ENCODE results near the gene PRPF8. TPM values are rescaled to one million over a fixed set of nuclear protein-coding genes. Genes with fewer than 3 reads are reported as not detected.
A peak's percentile ranks its signal among the peaks of the same experiment; 100 is the strongest.

The PRPF8 gene
- total RNA-seq, result 100 to 1,000 TPM; 138 to 390 (median 226) TPM

- peak within 1 kb of the TSS; percentile 59 to 95 (median 87) for H3K4me3 ChIP-seq
- peaks cover 0 to 40% (median 2%) of the 10 kb centered on the region in 3 donors for H3K36me3 ChIP-seq
- peak within 1 kb of the TSS; percentile 89 to 98 (median 95) for H3K27ac ChIP-seq
- peaks cover 0 to 23% (median 7%) of the 10 kb centered on the region in 4 donors for H3K4me1 ChIP-seq
- DNase-seq, result peak; percentile 97 to 99 (median 99)
- H3K9me3 ChIP-seq, result no peaks in the 10 kb centered on the region
- TF ChIP-seq POLR2A (IDR thresholded peaks at IDR 0.05) (peak; percentile 93), CTCF (IDR thresholded peaks at IDR 0.05) (peak in 1 of 6 experiments; percentile 27)
- H3K27me3 ChIP-seq, result no peaks in the 10 kb centered on the region
These were observed at the start of gene PRPF8 for GRCh38 chr17:1684378-1685189. Gene PRPF8, minus strand, starts transcription at chr17:1684867. Its CDS starts 296 bp downstream, at chr17:1684571.

- peak overlapping the region in 1 of 4 donors; percentile 55 for H3K27ac ChIP-seq
- H3K36me3 ChIP-seq, result peaks cover 0 to 52% (median 0%) of the 10 kb centered on the region in 3 donors
- no peak for TF ChIP-seq CTCF (IDR thresholded peaks at IDR 0.05)
- TF ChIP-seq POLR2A (IDR thresholded peaks at IDR 0.05), result no peak
- H3K4me3 ChIP-seq, result no peak overlapping the region
- no peaks in the 10 kb centered on the region for H3K27me3 ChIP-seq
- H3K9me3 ChIP-seq, result no peaks in the 10 kb centered on the region
- H3K4me1 ChIP-seq, result peaks cover 0 to 30% (median 3%) of the 10 kb centered on the region in 4 donors
- DNase-seq, result no peak
These were observed 49.1 kb upstream of the PRPF8 start for GRCh38 chr17:1733759-1734158.

GRCh38 chr17:1732833-1733321 lies 48.2 kb upstream of the PRPF8 start:
- DNase-seq, result peak in 1 of 3 donors; percentile 48
- Histone ChIP-seq H3K36me3 (peaks cover 0 to 58% (median 0%) of the 10 kb centered on the region in 3 donors), H3K27ac (peak overlapping the region in 1 of 4 donors; percentile 55), H3K4me1 (peaks cover 0 to 30% (median 5%) of the 10 kb centered on the region in 4 donors), H3K9me3 (no peaks in the 10 kb centered on the region), H3K27me3 (no peaks in the 10 kb centered on the region), H3K4me3 (no peak overlapping the region)
- no peak for TF ChIP-seq CTCF (IDR thresholded peaks at IDR 0.05)
- no peak for TF ChIP-seq POLR2A (IDR thresholded peaks at IDR 0.05)

- peaks cover 0 to 58% (median 0%) of the 10 kb centered on the region in 3 donors for H3K36me3 ChIP-seq
These were observed 47.7 kb upstream of the PRPF8 start for GRCh38 chr17:1732241-1732832.

GRCh38 chr17:1731194-1731506 lies 46.5 kb upstream of the PRPF8 start:
- no peak for TF ChIP-seq POLR2A (IDR thresholded peaks at IDR 0.05)
- TF ChIP-seq CTCF (IDR thresholded peaks at IDR 0.05), result no peak
- H3K9me3 ChIP-seq, result no peaks in the 10 kb centered on the region
- H3K27ac ChIP-seq, result peak overlapping the region; percentile 73 to 93 (median 88)
- peaks cover 0 to 66% (median 0%) of the 10 kb centered on the region in 3 donors for H3K36me3 ChIP-seq
- H3K27me3 ChIP-seq, result no peaks in the 10 kb centered on the region
- no peak for DNase-seq
- no peak overlapping the region for H3K4me3 ChIP-seq
- peaks cover 0 to 25% (median 7%) of the 10 kb centered on the region in 4 donors for H3K4me1 ChIP-seq

More at GRCh38 chr17:1732241-1732832, 47.7 kb upstream of the PRPF8 start:
- H3K4me3 ChIP-seq, result no peak overlapping the region
- H3K27ac ChIP-seq, result peak overlapping the region in 1 of 4 donors; percentile 55
- H3K9me3 ChIP-seq, result no peaks in the 10 kb centered on the region
- no peaks in the 10 kb centered on the region for H3K27me3 ChIP-seq
- peaks cover 0 to 30% (median 6%) of the 10 kb centered on the region in 4 donors for H3K4me1 ChIP-seq
- DNase-seq, result no peak
- TF ChIP-seq CTCF (IDR thresholded peaks at IDR 0.05), result no peak
- no peak for TF ChIP-seq POLR2A (IDR thresholded peaks at IDR 0.05)
